ENCODE results near the gene VDAC2.
A peak's percentile ranks its signal among the peaks of the same experiment; 100 is the strongest.

The VDAC2 gene

DNA sequence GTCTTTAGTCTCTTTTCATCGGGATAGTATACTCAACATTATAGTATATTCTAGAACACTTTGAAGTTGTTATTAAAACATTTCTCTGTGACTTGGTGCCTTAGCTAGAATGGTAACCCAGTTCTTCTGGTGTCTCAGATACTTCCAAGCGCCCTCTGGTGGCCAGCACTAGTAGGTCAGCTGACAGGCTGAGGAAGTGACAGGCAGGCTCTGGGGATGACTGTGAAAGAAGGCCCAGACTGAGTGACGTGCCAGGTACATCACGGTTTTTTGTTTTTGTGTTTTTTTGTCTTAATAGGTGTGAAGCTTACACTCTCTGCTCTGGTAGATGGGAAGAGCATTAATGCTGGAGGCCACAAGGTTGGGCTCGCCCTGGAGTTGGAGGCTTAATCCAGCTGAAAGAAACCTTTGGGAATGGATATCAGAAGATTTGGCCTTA is 20.0 kb downstream of the VDAC2 start:
- DNase-seq (ENCODE audit: low read depth in 2 of 2) = peak; percentile 89 to 91

DNA sequence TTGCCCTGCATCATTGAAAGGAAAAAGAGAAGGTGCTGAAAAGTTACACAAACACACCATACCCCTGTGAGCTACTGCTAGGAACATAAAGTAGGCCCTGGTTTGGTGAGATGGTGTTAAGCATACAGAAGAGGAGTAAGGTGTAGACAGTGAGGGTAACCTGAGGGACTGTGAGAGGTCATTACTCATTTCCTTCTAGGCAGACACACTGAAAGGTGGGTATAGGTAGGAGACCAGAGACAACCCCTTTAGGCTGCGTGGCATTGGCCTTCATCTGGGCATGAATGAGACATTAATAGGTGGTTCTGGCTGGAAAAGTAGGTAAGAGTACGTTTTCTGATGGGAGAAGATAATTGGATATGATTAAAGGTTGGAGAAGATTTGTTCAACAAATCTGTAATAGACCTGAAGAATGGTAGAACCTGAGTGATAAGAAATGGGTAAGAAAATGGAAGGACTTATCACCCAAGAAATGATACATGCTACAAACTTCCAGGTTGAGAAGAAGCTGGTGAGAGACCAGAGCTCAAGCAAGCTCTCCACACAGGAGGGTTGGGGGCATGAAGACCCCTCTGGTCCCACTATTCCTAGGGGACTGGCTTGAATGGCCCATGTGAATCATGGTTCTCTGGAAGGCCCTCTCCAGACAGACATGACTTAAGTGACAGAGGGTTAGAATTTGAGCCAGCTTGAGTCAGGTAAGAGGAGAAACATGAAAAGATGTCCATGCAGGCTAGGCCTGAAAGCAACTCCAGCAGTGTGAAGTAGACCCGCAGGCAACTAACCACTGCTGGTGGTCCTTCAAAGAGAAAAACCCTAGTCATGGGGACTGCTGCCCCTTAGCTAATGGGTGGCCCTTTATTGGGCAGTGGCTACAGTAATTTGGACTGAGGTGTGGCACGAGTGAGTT is 21.3 kb downstream of the VDAC2 start:
- DNase-seq (ENCODE audit: low read depth in 2 of 2) = no peak

DNA sequence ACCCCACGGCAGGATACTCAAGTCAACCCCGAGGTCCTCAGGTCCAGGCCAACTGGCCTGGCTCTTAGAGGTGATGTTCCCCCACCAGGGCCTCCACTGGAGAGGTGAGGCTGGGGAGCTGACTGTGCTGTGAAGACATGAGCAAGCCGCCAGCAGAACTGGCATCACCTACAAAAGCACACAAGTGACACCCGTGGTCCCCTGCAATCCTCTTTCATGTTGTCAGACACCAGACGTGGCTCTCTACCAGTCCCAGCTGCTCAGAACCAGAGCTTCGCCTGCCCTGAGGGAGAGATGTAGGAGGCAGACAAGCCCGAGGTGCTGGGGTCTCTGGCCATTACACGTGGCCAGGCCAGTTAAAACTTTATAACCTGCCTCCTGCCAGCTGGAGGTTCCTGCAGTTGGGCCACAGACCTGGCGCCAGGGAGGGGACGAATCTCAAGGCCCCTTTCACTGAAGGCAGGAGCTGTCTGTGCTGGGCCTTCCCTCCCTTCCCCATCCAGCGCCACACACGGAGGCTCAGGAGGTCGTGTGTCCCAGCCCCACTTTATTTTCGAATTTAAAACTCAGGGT is 22.9 kb downstream of the VDAC2 start:
- no peak for DNase-seq (ENCODE audit: low read depth in 2 of 2)

DNA sequence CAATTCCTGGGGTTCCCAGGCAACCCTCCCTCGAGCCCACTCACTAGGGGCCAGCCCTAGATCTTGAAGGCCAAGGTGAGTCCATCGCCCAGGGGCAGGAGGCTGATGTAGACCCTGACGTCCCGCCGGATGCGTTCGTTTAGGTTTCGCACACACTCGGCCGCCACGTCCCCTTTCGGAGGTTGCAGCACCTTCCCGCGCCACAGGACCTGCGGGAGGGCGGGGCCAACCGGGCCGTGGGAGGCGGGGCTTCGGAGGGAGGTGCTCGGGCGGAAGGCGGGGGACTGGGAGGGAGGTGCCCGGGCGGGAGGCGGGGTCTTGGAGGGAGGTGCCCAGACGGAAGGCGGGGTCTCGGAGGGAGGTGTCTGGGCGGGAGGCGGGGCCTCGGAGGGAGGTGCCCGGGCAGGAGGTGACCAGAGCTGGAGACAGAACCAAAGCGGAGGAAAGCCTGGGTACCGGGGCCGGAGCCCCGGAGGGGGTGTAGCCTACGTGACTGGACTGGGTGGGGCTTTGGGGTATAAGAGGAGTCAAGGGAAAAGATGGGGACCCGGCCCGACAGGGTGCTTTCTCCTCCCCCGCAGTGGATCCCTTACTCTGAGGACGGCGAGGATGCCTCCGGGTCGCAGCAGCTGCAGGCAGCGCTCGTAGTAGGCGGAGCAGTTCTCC is 23.6 kb downstream of the VDAC2 start:
- DNase-seq (ENCODE audit: low read depth in 2 of 2) = peak; percentile 97 to 99

DNA sequence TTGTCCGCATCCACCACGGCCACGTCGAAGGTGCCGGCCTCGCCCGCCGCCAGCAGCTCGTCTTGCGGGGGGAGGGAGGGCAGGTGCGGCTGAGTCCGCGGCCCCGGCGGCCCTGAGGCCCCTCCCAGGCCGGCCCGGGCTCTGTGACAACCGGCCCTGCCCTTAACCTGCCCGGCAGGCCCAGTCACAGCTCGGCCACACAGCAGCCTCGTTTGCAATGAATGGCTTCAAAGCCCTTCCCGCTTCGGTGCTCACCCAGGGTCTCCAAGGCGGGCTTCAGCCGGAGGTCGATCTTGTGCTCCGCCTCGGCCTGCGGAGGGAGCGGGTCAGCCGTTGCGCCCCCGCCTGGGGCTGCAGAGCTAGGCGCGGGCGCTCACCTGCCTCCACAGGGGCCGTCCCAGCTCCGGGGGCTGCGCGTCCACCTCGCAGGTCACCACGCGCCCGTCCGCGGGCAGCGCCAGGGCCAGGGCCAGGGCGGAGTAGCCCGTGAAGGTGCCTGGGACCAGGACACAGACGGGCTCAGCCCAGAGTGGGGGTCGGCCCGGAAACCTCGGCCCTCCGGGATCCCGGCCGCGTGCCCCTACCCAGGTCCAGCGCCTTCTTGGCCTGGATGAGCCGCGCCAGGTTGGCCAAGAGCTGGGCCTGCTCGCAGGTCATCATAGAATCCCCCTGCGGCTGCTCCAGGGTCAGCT is 24.2 kb downstream of the VDAC2 start:
- peak; percentile 8 to 9 for DNase-seq (ENCODE audit: low read depth in 2 of 2)

DNA sequence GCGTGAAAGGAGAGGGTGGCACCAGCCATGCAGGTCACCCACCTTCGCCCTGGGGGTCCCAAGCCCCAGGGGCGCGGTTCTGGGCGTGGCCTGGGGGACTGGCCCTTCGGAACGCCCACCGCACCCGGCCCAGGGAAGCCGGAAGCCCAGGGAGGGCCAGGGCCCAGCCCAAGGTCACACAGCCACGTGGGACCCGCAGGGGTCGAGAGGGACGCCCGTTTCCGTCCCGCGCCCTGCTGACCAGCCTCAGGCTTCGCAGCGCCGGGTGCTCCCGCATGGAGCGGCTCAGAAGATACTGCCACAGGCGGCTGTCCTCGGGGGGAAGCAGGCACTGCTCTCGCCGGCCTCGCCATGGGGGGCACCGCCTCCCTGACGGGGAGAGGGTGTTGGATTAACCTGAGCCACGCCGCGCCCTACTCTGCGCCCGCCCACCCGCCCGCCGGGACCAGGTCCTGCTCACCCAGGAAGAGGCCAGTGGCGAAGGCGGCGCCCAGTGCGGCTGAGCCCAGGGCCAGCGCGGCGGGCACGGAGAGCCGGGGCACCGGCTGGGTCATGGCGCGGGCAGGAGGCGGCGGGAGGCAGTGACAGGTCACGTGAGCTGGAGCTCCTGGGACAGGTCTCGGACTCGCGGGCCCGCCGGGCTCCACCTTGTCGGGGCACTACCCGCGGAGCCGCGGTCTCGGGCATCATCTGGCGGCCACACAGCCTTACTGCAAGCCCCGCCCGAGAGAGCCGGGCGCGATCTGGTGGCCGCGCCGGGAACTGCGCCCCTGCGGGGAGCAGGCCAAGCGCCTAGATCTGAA is 25.0 kb downstream of the VDAC2 start, which contains the start of gene COMTD1:
COMTD1 (minus strand) TSS at position 583 of the 803 bp plus-strand sequence; CDS start at position 554, 29 bp downstream.
- peak; percentile 94 for DNase-seq (ENCODE audit: low read depth in 2 of 2)

DNA sequence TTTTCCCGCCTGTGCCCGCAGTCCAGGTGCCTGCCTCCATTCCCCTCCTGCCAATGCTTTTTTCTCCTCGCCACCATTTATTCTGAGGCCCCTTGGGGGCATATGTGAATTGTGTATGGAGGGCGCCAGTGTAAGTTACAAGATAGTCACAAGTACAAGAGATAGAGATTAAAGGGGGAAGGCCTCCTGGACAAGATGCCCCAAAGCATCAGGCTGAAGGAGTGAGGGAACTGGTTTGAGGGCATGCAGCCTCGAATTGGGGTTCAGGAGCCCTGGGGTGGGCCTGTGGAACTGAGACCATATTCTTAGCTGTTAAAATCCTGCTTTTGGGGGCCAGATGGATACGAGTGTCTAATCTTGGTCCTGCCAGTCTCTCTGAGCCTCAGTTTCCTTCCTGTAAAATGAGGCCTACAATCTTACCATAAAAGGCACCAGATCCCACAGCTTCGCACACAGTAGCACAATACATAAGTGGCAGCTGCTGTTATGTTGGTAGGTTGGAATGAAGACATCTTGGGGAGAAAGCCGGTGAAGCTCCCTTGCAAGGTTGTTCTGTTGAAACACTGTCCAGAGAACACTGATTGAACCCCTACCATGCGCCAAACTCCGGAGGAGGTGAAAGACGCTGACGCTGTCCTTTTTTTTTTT is 25.7 kb downstream of the VDAC2 start:
- no peak for DNase-seq (ENCODE audit: low read depth in 2 of 2)

DNA sequence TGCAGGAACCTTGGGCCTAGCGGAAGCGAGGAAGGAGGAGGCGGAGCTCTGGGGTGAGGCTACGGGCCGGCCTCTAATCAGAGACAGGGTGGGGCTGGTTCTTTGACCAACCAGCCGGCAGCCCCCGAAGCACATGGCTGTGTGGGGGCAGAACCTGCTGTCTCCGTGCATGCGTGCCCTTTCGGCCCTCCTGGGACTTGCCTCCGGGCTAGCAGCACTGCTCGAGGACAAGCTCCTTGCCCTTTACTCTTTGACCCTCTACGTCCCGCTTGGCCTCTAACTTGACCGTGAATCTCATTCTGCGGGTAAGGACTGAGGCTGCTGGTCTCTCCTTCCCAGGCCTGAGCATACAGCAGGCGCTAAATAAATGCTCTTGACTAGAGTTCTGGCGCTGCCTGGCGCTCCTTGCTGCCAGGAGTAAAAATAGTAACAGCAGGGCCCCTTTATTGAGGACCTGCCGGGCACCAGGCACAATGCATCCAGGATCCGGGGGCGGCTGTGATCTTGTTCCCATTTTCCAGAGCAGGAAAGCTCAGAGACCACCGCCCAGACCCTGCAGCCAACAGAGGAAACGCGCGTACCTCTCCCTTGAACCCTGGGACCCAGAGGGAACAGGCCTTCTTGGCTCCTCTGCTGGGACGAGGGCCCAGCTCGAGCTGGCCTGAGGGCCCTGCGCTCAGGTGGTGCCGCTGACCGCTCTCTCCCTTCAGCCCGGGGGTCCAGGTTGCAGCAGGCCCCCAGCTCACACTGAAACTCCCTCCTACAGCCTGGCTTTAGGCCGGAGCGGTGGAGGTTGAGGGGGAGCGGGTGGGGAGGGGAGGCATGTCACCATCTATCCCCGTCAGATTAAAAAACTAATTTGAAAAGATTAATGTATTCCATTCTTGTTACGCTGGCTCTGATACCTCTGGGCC is 27.8 kb downstream of the VDAC2 start:
- no peak for DNase-seq (ENCODE audit: low read depth in 2 of 2)

DNA sequence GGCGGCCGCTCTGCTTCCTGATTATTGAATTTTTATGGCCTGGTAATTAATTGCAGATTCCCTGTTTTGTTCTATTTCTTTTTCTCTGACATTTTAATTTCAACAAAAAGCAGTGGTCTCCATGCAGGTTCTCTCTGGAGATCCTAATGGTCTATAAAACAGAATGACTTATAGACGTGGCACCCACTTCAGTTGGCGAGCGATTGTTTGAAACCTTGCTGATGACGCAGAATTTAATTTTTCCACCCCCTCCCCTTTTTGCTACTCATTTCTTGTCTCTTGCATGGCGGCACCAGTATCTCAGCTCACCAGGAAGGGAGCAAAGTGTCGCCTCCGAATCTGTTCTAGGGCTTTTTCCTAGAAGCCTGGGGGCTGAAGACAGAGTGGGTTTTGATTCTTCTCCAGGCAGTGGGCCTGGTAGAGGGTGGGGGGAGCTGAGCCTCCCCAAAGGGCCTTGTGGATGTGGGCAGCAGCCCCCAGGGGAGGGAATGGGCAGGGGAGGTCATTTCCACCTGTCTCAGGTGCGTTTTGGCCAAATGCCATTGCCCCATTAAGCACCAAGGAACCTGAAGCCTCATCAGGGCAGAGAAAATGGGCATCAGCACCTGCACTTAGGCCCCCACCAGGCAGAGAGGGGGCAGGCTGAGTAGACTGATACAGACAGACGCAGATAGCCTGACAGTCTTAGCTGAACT is 28.6 kb downstream of the VDAC2 start:
- no peak for DNase-seq (ENCODE audit: low read depth in 2 of 2)

DNA sequence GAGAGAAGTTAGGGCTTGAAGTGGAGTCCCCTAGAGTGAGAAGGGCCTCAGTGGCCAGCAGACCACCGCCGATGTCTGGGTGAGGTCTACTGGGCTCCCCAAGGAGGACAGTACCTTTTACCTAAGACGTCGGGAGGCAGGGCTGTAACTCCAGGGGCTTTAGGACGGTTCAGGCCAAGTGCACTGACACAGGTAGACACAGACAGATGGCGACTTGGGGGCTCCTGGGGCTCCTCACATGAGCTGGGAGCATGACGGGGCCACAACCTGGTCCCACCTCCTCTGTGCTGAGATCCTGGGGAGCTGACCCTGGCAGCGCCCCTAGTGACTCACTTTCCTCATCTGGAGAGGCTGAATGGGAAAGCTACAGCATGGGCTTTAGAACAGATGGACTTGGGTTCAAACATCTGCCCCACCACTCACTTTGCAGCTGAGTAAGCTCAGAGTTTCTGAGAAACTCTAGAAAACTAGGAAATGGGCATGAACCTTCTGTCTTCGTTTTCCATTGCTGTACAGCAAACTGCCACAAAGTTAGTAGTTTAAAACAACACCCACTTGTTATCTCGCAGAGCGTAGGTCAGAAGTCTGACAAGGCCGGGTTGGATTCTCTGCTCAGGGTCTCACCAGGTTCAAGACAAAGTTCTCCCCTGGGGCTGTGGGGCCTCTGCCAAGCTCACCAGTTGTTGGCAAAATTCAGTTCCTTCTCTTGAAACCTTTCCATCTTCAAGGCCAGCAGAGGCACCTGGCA is 29.9 kb downstream of the VDAC2 start:
- DNase-seq (ENCODE audit: low read depth in 2 of 2) = no peak

DNA sequence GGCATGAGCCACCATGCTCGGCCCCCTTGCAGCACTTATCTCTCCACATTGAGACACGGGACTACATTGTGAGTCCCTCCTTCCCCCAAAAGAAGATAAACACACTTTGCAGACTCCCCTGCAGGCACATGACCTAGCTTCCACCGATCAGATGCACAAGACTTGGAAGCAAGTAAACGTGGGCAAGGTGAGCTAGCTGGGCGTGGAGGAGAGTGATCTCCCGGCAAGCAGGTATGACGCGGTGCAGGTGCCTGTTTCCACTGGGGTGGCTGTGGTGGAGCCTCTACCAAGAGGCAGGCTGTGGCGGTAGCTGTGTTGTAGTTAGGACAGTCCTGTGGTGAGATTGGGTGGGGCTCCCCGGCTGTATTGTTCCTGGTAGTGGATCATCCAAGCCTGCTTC is 32.8 kb downstream of the VDAC2 start:
- no peak for DNase-seq (ENCODE audit: low read depth in 2 of 2)

DNA sequence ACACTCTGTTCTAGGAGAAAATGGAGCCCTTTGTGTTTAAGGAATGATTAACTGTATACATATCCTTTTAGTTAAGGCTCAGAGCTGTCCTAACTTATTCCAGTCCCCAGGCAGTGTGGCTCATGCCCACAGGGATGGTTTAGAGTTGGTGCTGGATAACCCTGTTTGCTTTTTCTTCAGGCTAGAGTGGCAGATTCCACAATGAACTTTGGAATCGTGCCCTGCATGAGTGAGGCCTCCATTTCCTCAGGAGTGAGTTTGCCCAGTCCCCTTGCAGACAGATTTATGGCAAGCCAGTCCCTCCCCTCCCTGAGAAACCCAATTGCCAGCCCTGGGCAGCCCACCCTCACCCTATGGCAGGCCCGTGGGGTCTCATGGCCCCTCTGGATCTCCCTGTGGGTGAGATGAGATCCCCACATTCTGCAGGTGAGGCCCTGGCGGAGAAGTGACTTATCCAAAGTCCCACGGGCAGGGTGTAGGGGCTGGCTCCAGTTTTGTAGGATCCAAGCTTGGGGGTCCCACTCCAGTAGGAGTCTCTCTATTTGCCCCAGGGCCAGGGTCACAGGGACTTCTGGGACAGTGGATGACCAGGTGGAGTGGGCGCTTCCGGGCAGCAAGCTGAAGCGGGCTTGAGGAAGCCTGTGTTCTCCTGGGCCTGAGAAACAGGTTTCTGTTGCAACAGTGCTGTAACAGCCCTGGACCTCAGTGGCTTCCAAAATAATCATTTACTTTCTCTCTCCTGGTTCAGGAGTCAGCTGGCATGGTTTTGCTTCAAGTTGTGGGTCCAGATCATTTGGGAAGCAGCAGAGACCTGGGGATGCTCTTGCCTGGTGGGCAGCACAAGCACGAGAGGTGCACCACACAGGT is 34.1 kb downstream of the VDAC2 start:
- no peak for DNase-seq (ENCODE audit: low read depth in 2 of 2)

DNA sequence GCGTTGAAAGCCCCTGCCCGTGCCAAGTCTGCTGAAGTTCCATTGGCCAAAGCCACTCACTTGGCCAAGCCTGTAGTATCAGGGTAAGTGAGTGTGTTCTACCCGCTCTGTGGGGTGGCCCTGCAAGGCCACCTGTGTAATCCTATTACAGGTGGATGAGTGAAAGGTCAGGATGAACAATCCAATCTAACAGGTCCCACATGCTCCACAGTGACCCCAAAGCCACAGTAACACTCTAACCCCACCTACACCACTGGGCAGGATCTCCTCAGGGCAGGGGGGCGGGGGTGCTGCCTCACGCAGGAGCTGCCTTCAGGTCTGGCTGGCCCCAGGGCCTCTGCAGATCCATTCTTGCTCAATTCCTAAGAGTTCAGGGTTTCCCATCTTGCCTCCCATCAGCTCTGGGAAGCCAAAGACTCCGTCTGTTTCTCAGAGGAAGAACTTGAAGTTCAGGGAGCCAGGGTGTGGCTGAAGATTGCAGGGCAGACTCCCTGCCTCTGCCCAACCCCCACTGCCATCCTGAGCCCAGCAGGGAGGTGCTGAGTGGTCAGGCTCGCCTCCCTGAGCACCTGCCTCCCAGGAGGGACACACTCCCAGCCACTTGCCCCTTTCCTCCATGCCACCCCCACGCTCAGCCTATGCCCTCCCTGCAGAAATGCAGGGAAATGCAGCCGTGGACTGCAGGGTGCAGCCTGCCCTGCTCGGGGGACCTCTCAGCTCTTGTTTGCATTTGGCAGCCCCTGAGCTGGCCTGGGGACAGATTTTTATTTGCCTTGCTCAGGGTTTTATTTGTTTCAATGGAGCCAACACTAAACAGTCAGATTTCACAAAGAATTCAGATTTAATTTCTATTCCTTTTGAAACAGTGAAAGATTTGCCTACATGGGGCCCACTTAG is 35.0 kb downstream of the VDAC2 start:
- no peak for DNase-seq (ENCODE audit: low read depth in 2 of 2)

DNA sequence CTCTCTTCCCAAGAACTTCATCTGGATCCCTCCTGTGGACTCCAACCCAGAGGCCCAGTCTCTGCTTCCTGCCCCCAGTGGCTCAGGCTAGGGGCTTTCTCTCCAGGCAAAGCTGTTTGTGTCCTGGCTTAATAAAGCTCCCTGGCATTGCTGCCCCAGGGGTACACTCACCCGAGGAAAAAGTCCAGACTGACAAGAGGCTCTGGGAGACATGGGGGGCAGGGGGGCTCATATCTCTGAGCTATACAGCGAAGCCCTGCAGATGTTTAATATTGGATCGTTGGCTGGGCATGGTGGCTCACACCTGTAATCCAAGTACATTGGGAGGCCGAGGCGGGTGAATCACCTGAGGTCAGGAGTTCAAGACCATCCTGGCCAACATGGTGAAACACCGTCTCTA is 35.9 kb downstream of the VDAC2 start:
- no peak for DNase-seq (ENCODE audit: low read depth in 2 of 2)

DNA sequence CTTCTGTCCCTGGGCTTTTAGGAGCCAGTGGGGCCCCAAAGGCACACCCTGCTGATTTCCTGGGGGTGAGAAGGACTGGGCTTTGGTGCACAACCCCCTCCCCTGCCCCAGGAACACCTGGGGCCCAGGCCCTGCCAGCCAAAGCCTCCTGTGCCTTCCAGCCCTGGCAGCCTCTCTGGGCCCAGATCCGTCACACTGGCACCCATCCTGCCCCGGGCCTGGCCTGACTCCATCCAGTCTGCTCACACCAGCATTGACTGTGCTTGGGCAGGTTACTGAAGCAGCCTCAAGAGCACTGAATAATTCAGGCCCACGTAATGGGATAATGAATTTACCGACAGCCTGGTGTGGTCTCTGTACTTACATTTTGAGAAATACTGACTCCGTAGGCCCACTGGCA is 37.2 kb downstream of the VDAC2 start:
- no peak for DNase-seq (ENCODE audit: low read depth in 2 of 2)

DNA sequence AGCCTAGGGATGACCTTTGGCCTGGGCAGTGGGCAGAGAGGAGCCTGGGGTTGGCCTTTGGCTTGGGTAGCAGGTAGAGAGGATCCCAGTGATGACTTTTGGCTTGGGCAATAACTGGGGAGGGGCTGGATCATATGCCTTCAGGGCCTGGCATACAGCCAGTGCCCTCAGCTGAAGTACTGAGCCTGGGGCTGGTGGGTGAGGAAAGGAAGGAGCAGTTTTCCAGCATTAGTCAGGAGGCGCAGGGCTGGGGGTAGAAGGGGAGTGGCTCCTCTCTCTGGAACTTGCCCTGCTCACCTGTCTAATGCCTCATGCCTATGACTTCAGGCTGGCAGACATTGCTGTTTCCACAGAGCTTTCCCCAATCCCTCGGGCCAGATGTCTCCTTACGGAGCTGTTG is 40.3 kb downstream of the VDAC2 start:
- no peak for DNase-seq (ENCODE audit: low read depth in 2 of 2)

Data from stimulated activated CD4-positive, alpha-beta T cell treated with anti-CD3 and anti-CD28 coated beads, Interleukin-15, amount 100 ng/mL, for 48 hours (primary cell).